Naive thymus-derived CD8-positive, alpha-beta T cell (primary cell): Measurements from ENCODE around the gene TFIP11. TPM values are rescaled to one million over a fixed set of nuclear protein-coding genes. Genes with fewer than 3 reads are reported as not detected.
A peak's percentile ranks its signal among the peaks of the same experiment; 100 is the strongest.

Experiments
- ATAC-seq, 2 donors: fragments of 150-1000 bp; cut with Tn5 transposase in 1 of 2; sonication (Bioruptor Pico), chemical (Tn5 transposase) in 1 of 2; 1 replicate in 1 of 2; 2 replicates in 1 of 2; pipeline ENCODE4 v1.10.0; 2021; ENCODE audit warnings: mild to moderate bottlenecking in 2 of 2, moderate library complexity in 2 of 2
- POLR2A ChIA-PET: fragments of 350-600 bp; sonication (Branson Sonifier 250); formaldehyde crosslinking; loops from one replicate; lab custom pipeline; 2021; ENCODE audit warnings: antibody characterized with exemption; lab: Charles Lee
- DNase-seq, 10 donors: peaks; one replicate each; pipeline versions ENCODE4 v3.0.0 to v3.0.0-alpha.2; 2020 to 2022
- H3K27ac Mint-ChIP-seq, 10 donors: one replicate each; pipeline ENCODE4 v1.8.0; 2020 to 2022; ENCODE audit warnings: mild to moderate bottlenecking in 10 of 10, mixed read lengths in 10 of 10, moderate library complexity in 4 of 10, inconsistent platforms in 1 of 10
- H3K27me3 Mint-ChIP-seq, 5 donors: one replicate each; pipeline ENCODE4 v1.8.0; 2021 to 2022; ENCODE audit warnings: mixed read lengths in 5 of 5
- H3K36me3 Mint-ChIP-seq, 3 donors: one replicate each; pipeline ENCODE4 v1.8.0; 2020 to 2022; ENCODE audit warnings: mixed read lengths in 3 of 3, mild to moderate bottlenecking in 2 of 3, inconsistent platforms in 1 of 3
- H3K4me1 Mint-ChIP-seq, 4 donors: one replicate each; pipeline ENCODE4 v1.8.0; 2021 to 2022; ENCODE audit warnings: mixed read lengths in 4 of 4
- H3K4me3 Mint-ChIP-seq, 10 donors: one replicate each; pipeline ENCODE4 v1.8.0; 2020 to 2022; ENCODE audit warnings: mild to moderate bottlenecking in 10 of 10, mixed read lengths in 10 of 10, moderate library complexity in 6 of 10, inconsistent platforms in 1 of 10
- H3K9me3 Mint-ChIP-seq, 9 donors: one replicate each; pipeline ENCODE4 v1.8.0; 2020 to 2022; ENCODE audit warnings: mixed read lengths in 9 of 9, mild to moderate bottlenecking in 3 of 9, inconsistent platforms in 1 of 9, moderate library complexity in 1 of 9
- polyA plus RNA-seq, 3 donors: library from polyadenylated mRNA; unstranded; fragments of 300-500 nt; fragmentation: Illumina TruSeq; gene quantifications; one replicate each; pipeline ENCODE4 v1.2.3, GENCODE V29; 2021
- total RNA-seq, 8 experiments: library from RNA in 2 of 8; stranded (reverse) in 2 of 8; gene quantifications; one replicate each; pipeline ENCODE4 v1.2.3 and lab custom pipeline; 2021 to 2026

The TFIP11 gene
- total RNA-seq (10 to 100 TPM; 56.2 to 67.8 TPM), polyA plus RNA-seq (10 to 100 TPM; 15.3 to 33.9 (median 22.3) TPM), total RNA-seq (lab: John Stamatoyannopoulos, UW) (69.4 to 107 (median 95.7) reads per million in 6 experiments)

DNA sequence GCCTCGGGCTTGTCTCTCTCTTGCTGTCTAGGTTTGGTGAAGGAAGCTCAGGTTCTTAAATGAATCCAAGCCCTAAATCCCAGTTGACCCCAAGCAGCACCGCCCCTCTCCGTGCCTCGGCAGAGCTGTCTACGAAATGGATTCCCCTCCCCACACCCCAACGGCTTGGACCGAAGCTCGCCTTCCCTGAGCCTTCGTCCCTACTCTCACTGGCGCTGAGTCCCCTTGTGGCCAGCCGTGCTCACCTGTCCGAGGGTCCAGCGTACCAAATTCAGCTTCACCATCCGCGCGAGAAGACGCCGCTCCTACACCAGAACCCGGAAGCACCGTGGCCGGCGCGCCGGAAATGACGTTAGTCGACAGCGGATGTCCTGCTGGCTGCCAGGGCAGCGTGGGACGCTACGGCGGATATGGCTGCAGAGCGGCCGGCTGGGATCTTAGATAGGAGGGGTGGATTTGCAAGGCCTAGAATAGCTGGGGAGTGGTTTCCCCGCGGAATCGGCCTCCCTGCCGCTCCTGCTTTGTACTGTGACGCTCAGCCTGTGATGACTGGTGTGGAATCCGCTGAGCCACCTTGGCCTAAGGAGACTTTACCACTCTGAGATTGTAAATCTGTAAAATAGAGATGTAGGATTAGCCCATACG lies at the start of gene TFIP11:
Gene TFIP11, minus strand, starts transcription at position 325 of the 645 bp plus-strand sequence. CDS start 2,201 bp downstream, outside the sequence.
- POLR2A ChIA-PET, result interaction anchor here (0.7 to 2.1 kb wide), 6 partner anchors 9 to 1384 kb away, joined by 3 to 25 read pairs (median 8); partner anchors contain the start of genes HPS4 and SRRD
- peaks cover 3 to 32% (median 10%) of the 10 kb centered on the region in 3 donors for H3K36me3 Mint-ChIP-seq
- ATAC-seq, result peak; percentile 95 to 97
- peak; percentile 80 to 94 (median 85) for DNase-seq
- H3K4me1 Mint-ChIP-seq, result peaks cover 18 to 50% (median 44%) of the 10 kb centered on the region in 4 donors
- peak within 1 kb of the TSS; percentile 95 to 100 (median 99) for H3K4me3 Mint-ChIP-seq
- H3K9me3 Mint-ChIP-seq, result no peaks in the 10 kb centered on the region
- H3K27me3 Mint-ChIP-seq, result no peaks in the 10 kb centered on the region
- H3K27ac Mint-ChIP-seq, result peak within 1 kb of the TSS; percentile 97 to 100 (median 99)

- POLR2A ChIA-PET, result interaction anchor here (0.6 kb wide), 1 partner anchor 109 kb away, joined by 4 read pairs; no protein-coding TSS in a partner anchor
- H3K27me3 Mint-ChIP-seq, result no peaks in the 10 kb centered on the region
- no peaks in the 10 kb centered on the region for H3K9me3 Mint-ChIP-seq
- H3K4me1 Mint-ChIP-seq, result peaks cover 41 to 83% (median 72%) of the 10 kb centered on the region in 4 donors
- H3K4me3 Mint-ChIP-seq, result no peak overlapping the region
- H3K27ac Mint-ChIP-seq, result peak overlapping the region in 7 of 10 donors; percentile 9 to 78 (median 66)
- DNase-seq (no peak), ATAC-seq (no peak)
- peaks cover 0 to 43% (median 0%) of the 10 kb centered on the region in 3 donors for H3K36me3 Mint-ChIP-seq
Observed at GRCh38 chr22:26561756-26562417, 49.6 kb upstream of the TFIP11 start.

- H3K9me3 Mint-ChIP-seq, result no peaks in the 10 kb centered on the region
- H3K4me1 Mint-ChIP-seq, result peaks cover 40 to 84% (median 65%) of the 10 kb centered on the region in 4 donors
- no peaks in the 10 kb centered on the region for H3K27me3 Mint-ChIP-seq
- POLR2A ChIA-PET, result interaction anchor here (0.6 kb wide), 1 partner anchor 81 kb away, joined by 3 read pairs; no protein-coding TSS in a partner anchor
- peak overlapping the region in 9 of 10 donors; percentile 15 to 86 (median 69) for H3K27ac Mint-ChIP-seq
- DNase-seq, result no peak
- ATAC-seq, result no peak
- H3K4me3 Mint-ChIP-seq, result no peak overlapping the region
- H3K36me3 Mint-ChIP-seq, result peaks cover 0 to 39% (median 0%) of the 10 kb centered on the region in 3 donors
Observed at GRCh38 chr22:26559961-26560575, 47.8 kb upstream of the TFIP11 start.

GRCh38 chr22:26558248-26558895 lies 46.1 kb upstream of the TFIP11 start:
- no peak for ATAC-seq
- Mint-ChIP-seq H3K36me3 (peaks cover 0 to 26% (median 0%) of the 10 kb centered on the region in 3 donors), H3K27ac (peak overlapping the region; percentile 19 to 92 (median 43))

GRCh38 chr22:26556904-26557303 lies 44.6 kb upstream of the TFIP11 start:
- Mint-ChIP-seq H3K4me1 (peaks cover 32 to 84% (median 56%) of the 10 kb centered on the region in 4 donors), H3K36me3 (peaks cover 0 to 22% (median 0%) of the 10 kb centered on the region in 3 donors), H3K4me3 (no peak overlapping the region), H3K27ac (peak overlapping the region in 9 of 10 donors; percentile 3 to 79 (median 44)), H3K9me3 (no peaks in the 10 kb centered on the region), H3K27me3 (no peaks in the 10 kb centered on the region)
- ATAC-seq, result no peak
- DNase-seq, result no peak
- POLR2A ChIA-PET, result no interaction called here

More at GRCh38 chr22:26558248-26558895, 46.1 kb upstream of the TFIP11 start:
- Mint-ChIP-seq H3K4me3 (no peak overlapping the region), H3K27me3 (no peaks in the 10 kb centered on the region), H3K4me1 (peaks cover 34 to 84% (median 60%) of the 10 kb centered on the region in 4 donors), H3K9me3 (no peaks in the 10 kb centered on the region)
- DNase-seq, result no peak
- POLR2A ChIA-PET, result interaction anchor here (0.6 kb wide), 1 partner anchor 34 kb away, joined by 3 read pairs; no protein-coding TSS in a partner anchor

DNA sequence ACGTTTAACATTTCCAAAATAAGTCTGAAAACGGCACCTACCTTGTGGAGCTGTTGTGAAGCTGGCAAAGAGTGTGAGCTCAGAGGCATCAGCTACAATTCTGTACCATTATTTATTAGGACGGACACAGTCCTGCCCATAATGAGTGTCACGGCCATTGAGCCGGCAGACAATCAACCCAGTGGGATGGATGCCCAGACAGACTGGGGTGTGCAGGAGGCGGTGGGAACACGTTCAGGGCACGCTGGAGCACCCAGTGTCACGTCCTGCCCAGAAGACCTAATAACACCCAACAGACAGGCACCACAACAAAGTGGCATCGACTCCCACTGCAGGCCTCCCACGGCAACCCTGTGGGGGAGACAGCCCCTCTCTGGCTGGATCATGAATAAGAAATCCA lies 43.2 kb upstream of the TFIP11 start:
- no peaks in the 10 kb centered on the region for H3K27me3 Mint-ChIP-seq
- POLR2A ChIA-PET, result interaction anchor here (1.9 kb wide), 1 partner anchor 12 kb away, joined by 6 read pairs; no protein-coding TSS in a partner anchor
- ATAC-seq, result no peak

DNA sequence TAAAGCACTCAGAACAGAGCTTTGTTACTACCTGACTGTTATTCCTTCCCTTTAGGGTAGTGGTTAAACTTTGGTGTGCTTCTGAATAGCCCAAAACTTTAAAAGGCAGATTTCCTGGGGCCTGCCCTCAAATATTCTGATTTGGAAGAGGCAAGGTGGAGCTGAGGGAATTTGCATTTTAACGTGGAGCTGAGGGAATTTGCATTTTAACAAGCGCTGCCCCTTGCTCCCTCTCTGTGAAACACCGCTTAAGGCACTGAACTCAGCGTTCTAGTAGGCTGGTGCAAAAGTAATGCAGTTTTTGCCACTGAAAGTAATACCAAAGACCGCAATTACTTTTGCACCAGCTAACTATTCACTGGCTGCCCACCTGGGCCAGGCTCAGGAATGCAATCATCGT lies 42.7 kb upstream of the TFIP11 start:
- ATAC-seq (no peak), DNase-seq (no peak)
- POLR2A ChIA-PET, result interaction anchor here (1.9 kb wide), 1 partner anchor 12 kb away, joined by 6 read pairs; no protein-coding TSS in a partner anchor
- H3K27ac Mint-ChIP-seq, result peak overlapping the region in 1 of 10 donors; percentile 34
- peaks cover 0 to 24% (median 2%) of the 10 kb centered on the region in 3 donors for H3K36me3 Mint-ChIP-seq
- peaks cover 33 to 89% (median 56%) of the 10 kb centered on the region in 4 donors for H3K4me1 Mint-ChIP-seq
- no peak overlapping the region for H3K4me3 Mint-ChIP-seq
- no peaks in the 10 kb centered on the region for H3K9me3 Mint-ChIP-seq
- H3K27me3 Mint-ChIP-seq, result no peaks in the 10 kb centered on the region

More for the DNA sequence above, 43.2 kb upstream of the TFIP11 start:
- no peaks in the 10 kb centered on the region for H3K9me3 Mint-ChIP-seq
- peaks cover 32 to 89% (median 56%) of the 10 kb centered on the region in 4 donors for H3K4me1 Mint-ChIP-seq
- H3K36me3 Mint-ChIP-seq, result peaks cover 0 to 24% (median 0%) of the 10 kb centered on the region in 3 donors
- no peak overlapping the region for H3K4me3 Mint-ChIP-seq
- H3K27ac Mint-ChIP-seq, result peak overlapping the region in 1 of 10 donors; percentile 21
- DNase-seq, result no peak

GRCh38 chr22:26553056-26553752 lies 40.9 kb upstream of the TFIP11 start:
- POLR2A ChIA-PET, result no interaction called here
- ATAC-seq (no peak), DNase-seq (no peak)
- Mint-ChIP-seq H3K9me3 (no peaks in the 10 kb centered on the region), H3K4me3 (peak overlapping the region in 1 of 10 donors; percentile 44), H3K27me3 (no peaks in the 10 kb centered on the region), H3K4me1 (peaks cover 25 to 86% (median 48%) of the 10 kb centered on the region in 4 donors), H3K36me3 (peaks cover 0 to 26% (median 2%) of the 10 kb centered on the region in 3 donors), H3K27ac (peak overlapping the region in 9 of 10 donors; percentile 11 to 91 (median 65))

DNA sequence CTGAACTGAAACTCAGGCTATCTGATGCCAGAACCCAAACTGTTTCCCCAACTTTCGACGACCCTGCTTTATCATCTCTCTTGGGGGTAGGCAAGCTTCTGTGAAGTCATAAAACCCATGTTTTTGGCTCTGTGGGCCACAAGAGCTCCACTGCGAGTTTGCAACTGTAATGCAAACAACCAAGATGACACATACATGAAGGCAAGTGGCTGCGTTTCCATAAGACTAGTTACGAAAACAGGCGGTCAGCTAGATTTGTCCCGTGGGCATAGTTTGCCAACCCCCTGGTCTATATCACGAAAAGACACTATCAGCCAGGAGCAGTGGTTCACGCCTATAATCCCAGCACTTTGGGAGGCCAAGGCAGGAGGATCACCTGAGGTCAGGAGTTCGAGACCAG lies 40.2 kb upstream of the TFIP11 start:
- peak overlapping the region in 4 of 10 donors; percentile 22 to 52 (median 39) for H3K27ac Mint-ChIP-seq
- no peaks in the 10 kb centered on the region for H3K9me3 Mint-ChIP-seq
- peaks cover 24 to 88% (median 50%) of the 10 kb centered on the region in 4 donors for H3K4me1 Mint-ChIP-seq
- H3K36me3 Mint-ChIP-seq, result peaks cover 0 to 22% (median 3%) of the 10 kb centered on the region in 3 donors
- no peak for ATAC-seq
- H3K27me3 Mint-ChIP-seq, result no peaks in the 10 kb centered on the region
- H3K4me3 Mint-ChIP-seq, result peak overlapping the region in 1 of 10 donors; percentile 14
- POLR2A ChIA-PET, result interaction anchor here (1.7 kb wide), 1 partner anchor 21 kb away, joined by 6 read pairs; no protein-coding TSS in a partner anchor
- DNase-seq, result no peak

- Mint-ChIP-seq H3K27ac (peak overlapping the region in 5 of 10 donors; percentile 5 to 79 (median 47)), H3K36me3 (peaks cover 0 to 25% (median 6%) of the 10 kb centered on the region in 3 donors), H3K4me3 (no peak overlapping the region), H3K9me3 (no peaks in the 10 kb centered on the region), H3K4me1 (peaks cover 22 to 88% (median 52%) of the 10 kb centered on the region in 4 donors), H3K27me3 (no peaks in the 10 kb centered on the region)
- DNase-seq, result no peak
- ATAC-seq, result no peak
- POLR2A ChIA-PET, result interaction anchor here (0.7 to 1.7 kb wide), 2 partner anchors 20 to 47 kb away, joined by 3 to 6 read pairs; no protein-coding TSS in a partner anchor
Observed at GRCh38 chr22:26551568-26551967, 39.3 kb upstream of the TFIP11 start.
